Stimulated activated CD4-positive, alpha-beta T cell treated with anti-CD3 and anti-CD28 coated beads, Interleukin-4, amount 100 ng/mL, for 24 hours (primary cell): ENCODE measurements around the gene TRIM49.
"Not testable (repeated sequence)": the region's sequence is repeated elsewhere in the genome, so short reads cannot be mapped to it uniquely, and the experiment has no call there.

ENCODE experiments used
- DNase-seq: peaks from one replicate; pipeline ENCODE4 v3.0.0-alpha.2; 2020

TRIM49 gene, protein sequence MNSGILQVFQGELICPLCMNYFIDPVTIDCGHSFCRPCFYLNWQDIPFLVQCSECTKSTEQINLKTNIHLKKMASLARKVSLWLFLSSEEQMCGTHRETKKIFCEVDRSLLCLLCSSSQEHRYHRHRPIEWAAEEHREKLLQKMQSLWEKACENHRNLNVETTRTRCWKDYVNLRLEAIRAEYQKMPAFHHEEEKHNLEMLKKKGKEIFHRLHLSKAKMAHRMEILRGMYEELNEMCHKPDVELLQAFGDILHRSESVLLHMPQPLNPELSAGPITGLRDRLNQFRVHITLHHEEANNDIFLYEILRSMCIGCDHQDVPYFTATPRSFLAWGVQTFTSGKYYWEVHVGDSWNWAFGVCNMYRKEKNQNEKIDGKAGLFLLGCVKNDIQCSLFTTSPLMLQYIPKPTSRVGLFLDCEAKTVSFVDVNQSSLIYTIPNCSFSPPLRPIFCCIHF

DNA sequence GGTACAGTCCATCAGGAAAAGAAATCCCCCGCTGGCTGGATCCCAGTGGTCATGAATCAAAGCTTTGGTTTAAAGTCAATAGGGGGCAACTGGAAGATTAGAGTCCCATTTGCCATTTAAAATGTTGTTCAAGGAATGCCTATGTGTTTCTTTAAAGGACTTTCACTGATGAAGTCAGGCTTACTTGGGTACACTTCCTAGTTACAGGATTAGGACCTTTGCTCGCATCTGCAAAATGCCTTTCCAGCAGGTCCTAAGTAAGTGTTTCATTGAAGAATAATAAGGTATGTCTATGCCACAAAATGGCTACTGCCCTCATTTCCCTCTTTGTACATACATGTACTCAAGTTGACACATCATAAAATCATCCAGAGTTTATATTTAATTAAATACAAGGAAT lies at the start of gene TRIM49:
TRIM49 (minus strand) TSS at position 101 of the 400 bp plus-strand sequence. CDS start 4,106 bp downstream, outside the sequence.
- not testable (repeated sequence) for DNase-seq

DNA sequence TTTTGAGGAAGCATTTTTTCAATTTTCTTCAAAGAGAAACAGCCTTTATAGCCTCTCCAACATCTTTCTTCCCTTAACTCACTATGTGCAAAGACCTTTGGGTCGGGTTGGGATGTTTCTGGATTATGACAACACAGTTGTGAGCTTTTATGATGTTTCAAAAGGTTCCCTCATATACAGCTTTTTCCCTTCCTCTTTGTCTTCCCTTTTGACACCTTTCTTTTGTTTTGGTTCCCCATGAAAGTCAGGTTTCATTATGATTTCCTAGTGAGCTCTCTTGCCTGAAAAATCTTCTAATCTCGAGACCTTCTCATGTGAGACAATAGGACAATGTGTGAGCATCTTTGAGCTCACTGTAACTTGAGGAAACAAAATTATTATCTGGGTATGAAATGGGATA lies 18.3 kb upstream of the TRIM49 start:
- not testable (repeated sequence) for DNase-seq

DNA sequence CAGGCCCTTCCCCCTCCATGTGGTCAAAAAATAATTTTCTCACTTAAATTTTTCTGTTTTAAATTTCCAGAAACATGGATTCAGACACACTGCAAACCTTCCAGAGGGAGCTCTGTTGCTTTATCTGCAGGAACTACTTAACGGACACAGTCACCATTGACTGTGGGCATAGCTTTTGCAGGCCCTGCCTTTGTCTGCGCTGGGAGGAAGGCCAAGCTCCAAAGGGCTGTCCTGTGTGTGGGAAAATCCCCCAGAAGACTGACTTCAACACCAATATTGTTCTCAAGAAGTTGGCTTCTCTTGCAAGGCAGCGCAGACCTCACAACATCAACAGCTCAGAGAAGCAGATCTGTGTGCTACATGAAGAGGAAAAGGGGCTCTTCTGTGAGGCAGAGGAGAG lies 11.6 kb upstream of the TRIM49 start:
- not testable (repeated sequence) for DNase-seq

DNA sequence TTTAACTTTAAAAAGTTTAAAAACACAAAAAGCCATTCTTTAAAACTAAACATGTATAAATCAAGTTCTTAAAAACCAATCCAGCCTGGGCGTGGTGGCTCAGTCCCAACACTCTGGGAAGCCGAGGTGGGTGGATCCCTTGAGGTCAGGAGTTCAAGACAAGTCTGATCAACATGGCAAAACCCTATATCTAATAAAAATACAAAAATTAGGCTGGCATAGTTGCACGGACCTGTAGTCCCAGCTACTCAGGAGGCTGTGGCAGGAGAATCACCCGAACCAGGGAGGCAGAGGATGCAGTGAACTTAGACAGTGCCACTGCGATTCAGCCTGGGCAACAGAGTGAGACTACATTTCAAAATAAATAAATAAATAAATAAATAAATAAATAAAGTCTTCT lies 5.2 kb upstream of the TRIM49 start:
- not testable (repeated sequence) for DNase-seq

DNA sequence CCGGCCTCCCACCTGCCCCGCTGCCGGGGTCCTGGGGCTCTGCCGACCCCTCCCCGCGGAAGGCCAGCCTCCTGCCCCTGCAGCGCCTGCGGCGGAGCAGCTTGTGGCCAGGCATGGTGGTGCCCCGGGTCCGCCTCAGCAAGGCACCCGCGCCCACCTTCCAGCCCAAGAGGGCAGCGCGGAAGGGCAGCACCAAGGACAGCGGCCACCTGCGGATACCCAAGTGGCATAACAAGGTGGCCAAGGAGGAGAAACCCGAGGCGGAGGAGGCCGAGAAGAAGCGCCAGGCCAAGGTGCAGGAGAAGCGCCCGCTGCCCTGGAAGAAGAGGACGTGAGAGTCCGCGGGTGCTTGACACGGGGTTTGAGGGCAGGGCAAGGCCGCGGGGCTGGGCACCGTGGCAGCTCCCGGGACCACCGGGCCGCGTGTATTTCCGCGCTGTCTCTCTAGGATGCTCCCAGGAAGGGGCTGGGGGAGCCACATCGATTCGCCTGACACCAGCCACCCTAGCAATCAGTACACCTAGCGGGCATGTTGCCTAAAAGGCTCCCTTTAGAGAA lies 20.8 kb downstream of the TRIM49 start:
- DNase-seq = not testable (repeated sequence)

DNA sequence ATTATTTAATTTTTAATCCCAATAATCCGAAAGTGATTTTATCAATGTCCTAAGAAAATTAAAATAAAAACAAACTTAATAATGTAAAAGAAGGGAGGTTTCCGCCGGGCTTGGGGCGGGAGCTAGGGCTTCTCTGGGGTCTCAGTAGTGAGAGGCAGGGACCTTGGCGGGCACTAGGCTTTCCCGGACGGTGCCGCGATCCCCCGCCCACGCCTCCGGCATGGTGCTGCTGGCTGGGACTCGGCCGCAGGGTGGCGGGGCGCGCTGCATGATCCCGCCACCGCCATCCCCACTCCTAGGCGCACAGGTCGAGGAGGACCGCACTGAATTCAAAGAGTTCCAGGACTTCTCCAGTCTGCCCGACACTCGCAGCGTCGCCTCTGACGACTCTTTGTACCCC lies 22.6 kb downstream of the TRIM49 start:
- not testable (repeated sequence) for DNase-seq

DNA sequence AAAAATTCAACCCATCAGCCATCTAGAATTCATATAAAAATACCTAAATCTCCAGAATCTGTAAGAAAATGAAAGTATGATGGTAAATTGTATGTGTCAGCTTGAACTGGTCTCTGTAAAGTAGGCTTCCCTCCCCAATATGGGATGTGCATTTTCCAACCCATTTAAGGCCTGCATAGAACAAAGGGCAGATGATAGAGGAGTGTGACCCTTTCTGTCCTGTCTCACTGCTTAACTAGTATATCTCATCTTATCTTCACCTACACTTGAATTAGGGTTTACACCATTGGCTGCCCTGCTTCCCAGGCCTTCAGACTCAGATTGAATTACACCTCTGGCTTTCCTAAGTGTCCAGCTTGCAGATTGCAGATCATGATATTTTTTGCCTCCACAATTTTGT lies 57.6 kb downstream of the TRIM49 start:
- DNase-seq = not testable (repeated sequence)
